ENCODE measurements around the gene PBX4. TPM values are rescaled to one million over a fixed set of nuclear protein-coding genes. Genes with fewer than 3 reads are reported as not detected.

The PBX4 gene
- total RNA-seq, 4 donors from 2014 or later: 3.8 to 15.8 (median 5.9) TPM

GRCh38 chr19:19651076-19651475 is 32.6 kb upstream of the PBX4 start:
- TF ChIP-seq POLR2A (IDR thresholded peaks at IDR 0.05): no peak
- TF ChIP-seq, protein P1, sequence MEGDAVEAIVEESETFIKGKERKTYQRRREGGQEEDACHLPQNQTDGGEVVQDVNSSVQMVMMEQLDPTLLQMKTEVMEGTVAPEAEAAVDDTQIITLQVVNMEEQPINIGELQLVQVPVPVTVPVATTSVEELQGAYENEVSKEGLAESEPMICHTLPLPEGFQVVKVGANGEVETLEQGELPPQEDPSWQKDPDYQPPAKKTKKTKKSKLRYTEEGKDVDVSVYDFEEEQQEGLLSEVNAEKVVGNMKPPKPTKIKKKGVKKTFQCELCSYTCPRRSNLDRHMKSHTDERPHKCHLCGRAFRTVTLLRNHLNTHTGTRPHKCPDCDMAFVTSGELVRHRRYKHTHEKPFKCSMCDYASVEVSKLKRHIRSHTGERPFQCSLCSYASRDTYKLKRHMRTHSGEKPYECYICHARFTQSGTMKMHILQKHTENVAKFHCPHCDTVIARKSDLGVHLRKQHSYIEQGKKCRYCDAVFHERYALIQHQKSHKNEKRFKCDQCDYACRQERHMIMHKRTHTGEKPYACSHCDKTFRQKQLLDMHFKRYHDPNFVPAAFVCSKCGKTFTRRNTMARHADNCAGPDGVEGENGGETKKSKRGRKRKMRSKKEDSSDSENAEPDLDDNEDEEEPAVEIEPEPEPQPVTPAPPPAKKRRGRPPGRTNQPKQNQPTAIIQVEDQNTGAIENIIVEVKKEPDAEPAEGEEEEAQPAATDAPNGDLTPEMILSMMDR (IDR thresholded peaks at IDR 0.05): no peak
- intact Hi-C loops (cut with DNase I; ENCODE audit: low total_unique reads): no loop called here
- no peak overlapping the region for H3K4me3 ChIP-seq (ENCODE audit: low read depth, poor library complexity, severe bottlenecking)
- no peak for DNase-seq (ENCODE audit: low spot score in 2 of 2)
- WGBS, 2 donors: 69 to 71% methylated on average over 8 to 13 of the region's 13 CpGs

- intact Hi-C loops (cut with DNase I; ENCODE audit: low total_unique reads): no loop called here
- no peak overlapping the region for H3K4me3 ChIP-seq (ENCODE audit: low read depth, poor library complexity, severe bottlenecking)
- 90% methylated on average over 9 of the region's 9 CpGs for WGBS, 2 donors
- DNase-seq (ENCODE audit: low spot score in 2 of 2): no peak
- no peak for TF ChIP-seq POLR2A (IDR thresholded peaks at IDR 0.05)
- TF ChIP-seq, protein P1 (IDR thresholded peaks at IDR 0.05): no peak
Observed at GRCh38 chr19:19650331-19650730, 31.8 kb upstream of the PBX4 start.

DNA sequence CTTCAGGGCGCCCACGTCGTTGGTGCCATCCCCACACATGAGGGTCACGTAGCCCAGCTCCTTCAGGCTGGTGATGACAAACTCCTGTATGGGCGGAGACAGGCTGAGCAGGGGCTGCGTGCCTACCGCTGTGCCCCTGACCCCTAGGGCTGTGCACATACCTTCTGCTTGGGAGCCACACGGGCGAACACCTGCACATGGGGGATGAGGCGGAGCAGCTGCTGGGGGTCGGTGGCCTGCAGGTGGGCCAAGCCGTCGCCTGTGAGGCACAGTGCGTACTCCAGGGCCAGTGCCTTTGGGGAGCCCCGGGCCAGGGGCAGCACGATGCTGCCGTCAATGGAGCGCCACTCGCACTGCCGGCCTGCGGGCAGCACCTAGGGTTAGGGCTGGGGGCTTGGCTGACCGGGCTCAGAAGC is 31.1 kb upstream of the PBX4 start:
- DNase-seq (ENCODE audit: low spot score in 2 of 2): no peak
- WGBS, 2 donors: 91 to 92% methylated on average over 11 to 22 of the region's 22 CpGs
- TF ChIP-seq POLR2A (IDR thresholded peaks at IDR 0.05): no peak
- TF ChIP-seq, protein P1 (IDR thresholded peaks at IDR 0.05): no peak
- no peak overlapping the region for H3K4me3 ChIP-seq (ENCODE audit: low read depth, poor library complexity, severe bottlenecking)
- intact Hi-C loops (cut with DNase I; ENCODE audit: low total_unique reads): no loop called here

- intact Hi-C loops (cut with DNase I; ENCODE audit: low total_unique reads): no loop called here
- no peak for DNase-seq (ENCODE audit: low spot score in 2 of 2)
- no peak overlapping the region for H3K4me3 ChIP-seq (ENCODE audit: low read depth, poor library complexity, severe bottlenecking)
- 85 to 92% methylated on average over 6 of the region's 6 CpGs for WGBS, 2 donors
- no peak for TF ChIP-seq POLR2A (IDR thresholded peaks at IDR 0.05)
- TF ChIP-seq, protein P1 (IDR thresholded peaks at IDR 0.05): no peak
Observed at GRCh38 chr19:19649155-19649554, 30.7 kb upstream of the PBX4 start.

DNA sequence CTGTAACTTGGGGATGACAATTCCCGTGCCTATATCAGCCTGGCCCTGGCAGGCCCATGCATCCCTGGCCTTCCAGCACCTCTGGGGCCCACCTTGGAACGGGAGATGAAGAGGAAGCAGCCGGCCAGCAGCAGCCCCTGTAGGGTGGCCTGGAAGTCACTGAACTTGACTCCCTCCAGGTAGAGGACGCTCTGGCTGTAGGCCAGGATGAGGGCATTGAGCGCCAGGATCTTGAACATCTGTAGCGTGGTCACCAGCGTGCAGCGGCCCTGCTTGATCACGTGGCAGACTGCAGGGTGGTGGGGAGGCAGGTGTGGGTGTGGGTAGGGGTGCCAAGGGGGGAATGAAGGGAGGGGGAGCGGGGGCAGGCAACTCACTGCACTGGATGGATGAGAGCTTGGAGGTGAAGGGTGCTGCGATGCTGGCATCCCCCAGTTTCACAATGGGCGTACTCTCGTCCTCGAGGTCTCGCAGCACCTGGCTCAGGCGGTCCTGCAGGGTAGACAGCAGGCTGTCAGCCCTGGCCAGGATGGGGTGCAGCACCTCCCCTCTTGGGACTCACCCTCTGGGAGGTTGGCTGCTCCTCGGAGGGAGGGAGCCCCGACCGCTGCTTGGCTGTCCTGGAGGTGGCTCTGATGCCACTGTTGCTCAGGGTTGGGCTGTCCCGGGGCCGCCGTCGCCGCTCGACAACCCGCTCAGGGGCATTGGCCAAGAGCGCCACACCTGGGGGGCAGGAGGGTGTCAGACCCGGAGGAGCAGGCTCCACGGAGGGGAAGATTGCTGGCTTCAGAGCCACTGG is 28.7 kb upstream of the PBX4 start:
- 90 to 93% methylated on average over 21 to 28 of the region's 29 CpGs for WGBS, 2 donors

More for the DNA sequence above, 28.7 kb upstream of the PBX4 start:
- TF ChIP-seq, protein P1 (IDR thresholded peaks at IDR 0.05): no peak
- no peak for TF ChIP-seq POLR2A (IDR thresholded peaks at IDR 0.05)
- intact Hi-C loops (cut with DNase I; ENCODE audit: low total_unique reads): loop anchor here (2.0 kb wide), 1 partner anchor 114 kb away; no protein-coding TSS in a partner anchor
- H3K4me3 ChIP-seq (ENCODE audit: low read depth, poor library complexity, severe bottlenecking): no peak overlapping the region
- no peak for DNase-seq (ENCODE audit: low spot score in 2 of 2)

All from lower leg skin (tissue), 4 donors.